Psoas muscle (tissue), 8 donors: ENCODE results near the gene RHBDL3. TPM values are rescaled to one million over a fixed set of nuclear protein-coding genes. Genes with fewer than 3 reads are reported as not detected.
A peak's percentile ranks its signal among the peaks of the same experiment; 100 is the strongest.
"Not testable (repeated sequence)": the region's sequence is repeated elsewhere in the genome, so short reads cannot be mapped to it uniquely, and the experiment has no call there.

Experiments
- ATAC-seq, 4 donors: fragments of 200-7000 bp; cut with Tn5 transposase; one replicate each; pipeline ENCODE4 v1.9.1; 2020; ENCODE audit warnings: moderate library complexity in 3 of 4, mild to moderate bottlenecking in 2 of 4
- DNase-seq, 2 donors: peaks; one replicate each; pipeline ENCODE4 v3.0.0-alpha.2; 2020
- H3K27ac ChIP-seq: fragments of 200-600 bp; one replicate; pipeline ENCODE4 v1.8.0; 2022
- H3K27me3 ChIP-seq, 3 donors: fragments of 200-600 bp in 1 of 3; one replicate each; pipeline versions ENCODE4 v1.6.1 to v1.8.0; 2013 to 2022; ENCODE audit warnings: low read length in 2 of 3, mild to moderate bottlenecking in 2 of 3, moderate library complexity in 1 of 3; ENCODE audit not compliant: insufficient read depth in 3 of 3
- H3K36me3 ChIP-seq, 2 donors: fragments of 200-600 bp in 1 of 2; one replicate each; pipeline versions ENCODE4 v1.6.1 to v1.8.0; 2013 to 2022; ENCODE audit warnings: low read depth in 1 of 2, mild to moderate bottlenecking in 1 of 2, moderate library complexity in 1 of 2; ENCODE audit not compliant: insufficient read depth in 1 of 2
- H3K4me1 ChIP-seq: fragments of 200-600 bp; one replicate; pipeline ENCODE4 v1.8.0; 2022
- H3K4me3 ChIP-seq: fragments of 200-600 bp; one replicate; pipeline ENCODE4 v1.8.0; 2022; ENCODE audit warnings: mild to moderate bottlenecking
- H3K9me3 ChIP-seq: fragments of 200-600 bp; one replicate; pipeline ENCODE4 v1.8.0; 2022
- CTCF ChIP-seq: fragments of 200-600 bp; IDR thresholded peaks from one replicate; pipeline ENCODE4 v1.8.0; 2022; ENCODE audit warnings: antibody characterized with exemption
- WGBS, 3 donors: extraction: QIAGEN DNeasy Blood & Tissue Kit; methylation state at CpG; one replicate each; pipeline versions ENCODE4 v1.1.6 to v1.1.7; 2013; 5-methylcytosine and 5-hydroxymethylcytosine counted together
- intact Hi-C, 2 donors: fragments of 100-400 bp; cut with DNase I; formaldehyde crosslinking; loops; one replicate each; pipeline versions ENCODE4 v1.11.0 to v1.14.2; 2022
- polyA plus RNA-seq, 3 donors: library from polyadenylated mRNA; stranded (reverse); fragments of 200-250 nt; gene quantifications; one replicate each; pipeline ENCODE4 v1.2.3, GENCODE V29; 2013
- total RNA-seq, 4 donors: library from RNA; stranded (reverse); fragmentation: NEBNext Ultra II Directional in 2 of 4; extraction: Animal tissue kit (Norgen Biotek cat#: 25700) in 2 of 4; gene quantifications; one replicate each; pipeline versions ENCODE4 v1.2.1 to v1.2.4, GENCODE V29; 2021 to 2023
- donor health status: healthy with polysubstance abuse.
- donor health status: DM: no; HTN: no; CAD: no; lungs with moderate emphysema.
- donor health status: Bipolar disorder and iron deficiency.
- donor health status: healthy.
- donor health status: DM: yes; HTN: yes; CAD: no.
- donor health status: DM: no; HTN: no; CAD: no.
- donor health status: DM: no; HTN: no; CAD: no.
- donor health status: DM: yes; HTN: yes; CAD: no.

The RHBDL3 gene
- total and polyA plus RNA-seq, 7 donors: 0.04 to 0.19 (median 0.12) TPM; not detected in 1

GRCh38 chr17:32349503-32349853 lies 83.8 kb downstream of the RHBDL3 start:
- no peaks in the 10 kb centered on the region for H3K9me3 ChIP-seq
- H3K4me1 ChIP-seq: peaks cover 34% of the 10 kb centered on the region
- TF ChIP-seq CTCF: no peak
- 13 to 18% (median 16%) methylated on average over 15 of the region's 15 CpGs for WGBS, 3 donors
- H3K27ac ChIP-seq: peak overlapping the region; percentile 98
- H3K4me3 ChIP-seq: peak overlapping the region; percentile 90
- intact Hi-C loops: no loop called here
- ATAC-seq (peak in 2 of 4 donors; percentile 28 to 30), DNase-seq (no peak)
- H3K36me3 ChIP-seq: peaks cover 6 to 30% of the 10 kb centered on the region in 2 donors
- H3K27me3 ChIP-seq: no peaks in the 10 kb centered on the region

GRCh38 chr17:32349854-32350665 lies 84.4 kb downstream of the RHBDL3 start, which contains the start of gene ZNF207:
Gene ZNF207, plus strand, starts transcription at chr17:32350157. Its CDS starts 129 bp downstream, at chr17:32350286.
- H3K4me3 ChIP-seq: peak within 1 kb of the TSS; percentile 90
- H3K27ac ChIP-seq: peak within 1 kb of the TSS; percentile 98
- DNase-seq (peak; percentile 95 to 97), ATAC-seq (peak; percentile 98 to 99 (median 99))
- peaks cover 9 to 35% of the 10 kb centered on the region in 2 donors for H3K36me3 ChIP-seq
- 0 to 1% (median 0%) methylated on average over 47 of the region's 47 CpGs for WGBS, 3 donors
- no peaks in the 10 kb centered on the region for H3K27me3 ChIP-seq
- peaks cover 40% of the 10 kb centered on the region for H3K4me1 ChIP-seq
- H3K9me3 ChIP-seq: no peaks in the 10 kb centered on the region
- intact Hi-C loops: no loop called here
- no peak for TF ChIP-seq CTCF

GRCh38 chr17:32350666-32351418 lies 85.2 kb downstream of the RHBDL3 start:
- Histone ChIP-seq H3K4me3 (peak overlapping the region; percentile 90), H3K4me1 (peaks cover 48% of the 10 kb centered on the region), H3K27ac (peak overlapping the region; percentile 98), H3K9me3 (no peaks in the 10 kb centered on the region), H3K36me3 (peaks cover 9 to 42% of the 10 kb centered on the region in 2 donors), H3K27me3 (no peaks in the 10 kb centered on the region)
- no peak for DNase-seq
- intact Hi-C loops: no loop called here
- peak; percentile 28 to 68 (median 54) for ATAC-seq
- no peak for TF ChIP-seq CTCF
- 0% methylated on average over 20 of the region's 20 CpGs for WGBS, 3 donors

- intact Hi-C loops, DNase-seq, H3K9me3 ChIP-seq, H3K27me3 ChIP-seq, ATAC-seq, H3K27ac ChIP-seq: not testable (repeated sequence)
- peaks cover 59% of the 10 kb centered on the region for H3K4me1 ChIP-seq
- peak overlapping the region; percentile 90 for H3K4me3 ChIP-seq
- H3K36me3 ChIP-seq: peaks cover 9 to 61% of the 10 kb centered on the region in 2 donors
- WGBS, 3 donors: 87 to 90% (median 90%) methylated on average over 9 of the region's 9 CpGs
Observed at GRCh38 chr17:32352734-32353133, 87.1 kb downstream of the RHBDL3 start.
